ENCODE data around the gene ZSCAN5A.
"Not testable (repeated sequence)": the region's sequence is repeated elsewhere in the genome, so short reads cannot be mapped to it uniquely, and the experiment has no call there.

ZSCAN5A gene

DNA sequence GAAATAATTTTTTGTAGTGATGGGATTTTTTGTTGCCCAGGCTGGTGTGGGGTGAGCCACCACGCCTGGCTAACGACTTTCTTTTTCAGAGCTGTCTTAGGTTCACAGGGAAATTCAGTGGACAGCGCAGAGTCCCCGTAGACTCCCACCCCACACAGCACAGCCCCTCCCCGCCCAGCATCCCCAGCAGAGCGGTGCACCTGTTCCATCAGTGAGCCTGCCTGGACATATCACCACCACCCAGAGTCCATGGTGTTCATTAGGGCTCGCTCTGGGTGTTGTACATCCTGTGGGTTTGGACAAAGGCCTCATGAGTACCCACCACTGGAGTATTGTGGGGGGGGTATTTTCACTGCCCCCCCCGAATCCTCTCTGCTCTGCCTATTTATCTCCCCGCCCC is 104.6 kb downstream of the ZSCAN5A start:
- not testable (repeated sequence) for DNase-seq

DNA sequence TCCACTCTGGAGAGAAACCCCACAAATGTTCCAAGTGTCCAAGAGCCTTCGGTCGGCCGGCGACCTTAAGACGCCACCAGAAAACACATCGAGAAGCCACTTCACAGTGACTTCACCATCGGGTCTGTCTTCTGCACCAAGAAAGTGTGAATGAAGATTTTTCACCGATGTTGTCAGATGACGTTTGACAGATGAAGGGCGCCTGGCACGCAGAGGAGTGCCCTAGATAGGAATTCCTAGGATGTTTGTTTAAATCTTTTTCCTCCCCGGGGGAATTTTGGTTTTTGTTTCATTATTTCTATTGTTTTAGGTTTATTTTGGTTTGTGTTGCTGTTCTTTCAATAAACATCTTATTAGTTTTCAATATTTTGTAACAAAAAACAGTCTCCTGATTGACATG is 105.5 kb downstream of the ZSCAN5A start:
- no peak for DNase-seq

DNA sequence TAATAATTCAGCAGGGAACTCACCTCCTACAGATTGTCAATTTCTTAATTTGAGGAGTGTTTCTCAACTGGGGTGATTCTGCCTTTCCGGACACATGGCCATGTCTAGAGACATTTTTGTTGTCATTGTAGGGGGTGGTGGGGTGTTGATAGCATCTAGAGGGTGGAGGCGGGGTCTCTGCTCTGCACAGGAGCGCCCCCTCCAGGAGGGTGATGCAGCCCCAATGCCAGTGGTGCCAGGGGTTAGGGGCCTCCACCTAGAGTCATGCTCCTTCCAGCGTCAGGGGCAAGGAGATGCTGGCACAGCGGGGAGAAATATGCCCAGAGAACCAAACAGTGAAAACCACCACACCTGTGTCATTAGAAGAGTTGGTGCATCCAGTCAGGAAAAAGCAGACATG is 107.1 kb downstream of the ZSCAN5A start:
- not testable (repeated sequence) for DNase-seq

DNA sequence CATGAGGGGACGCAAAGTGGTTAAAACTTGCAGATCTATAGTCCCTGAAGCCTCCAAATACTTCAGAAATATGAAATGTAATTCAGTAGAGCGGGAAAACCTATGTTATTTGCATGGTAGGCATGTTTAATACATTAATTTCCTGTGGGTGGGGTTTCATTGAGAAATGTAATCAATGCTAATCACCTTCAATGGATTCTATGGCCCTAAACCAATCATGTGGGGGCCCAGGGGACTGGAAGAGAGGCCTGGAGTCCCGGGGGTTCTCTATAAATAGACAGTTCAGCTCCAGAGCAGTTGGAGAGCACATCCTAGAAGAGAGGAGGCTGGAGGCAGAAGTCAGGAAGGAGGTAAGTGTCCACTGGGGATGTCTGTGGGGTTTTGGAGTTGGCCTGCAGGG is 112.7 kb downstream of the ZSCAN5A start, which contains the start of gene ZSCAN5C:
TSS of gene ZSCAN5C (plus strand) at position 301 of the 400 bp plus-strand sequence. CDS start 3,641 bp downstream, outside the sequence.
- DNase-seq: no peak

DNA sequence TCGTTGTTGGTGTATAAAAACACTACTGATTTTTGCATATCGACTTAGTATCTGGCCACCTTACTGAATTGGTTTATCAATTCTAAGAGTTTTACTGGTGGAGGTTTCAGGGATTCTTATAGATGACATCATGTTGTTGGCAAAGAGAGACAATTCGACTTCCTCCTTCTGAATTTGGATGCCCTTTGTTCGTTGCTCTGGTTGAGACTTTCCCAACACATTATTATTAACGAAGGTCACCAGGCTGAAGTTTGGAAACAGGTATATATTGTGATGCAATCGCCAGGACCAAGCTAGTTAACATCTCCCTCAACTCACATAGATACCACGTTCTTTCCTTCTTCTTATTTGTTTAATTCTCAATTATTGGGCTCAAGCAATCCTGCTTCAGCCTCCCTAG is 115.0 kb downstream of the ZSCAN5A start:
- no peak for DNase-seq

DNA sequence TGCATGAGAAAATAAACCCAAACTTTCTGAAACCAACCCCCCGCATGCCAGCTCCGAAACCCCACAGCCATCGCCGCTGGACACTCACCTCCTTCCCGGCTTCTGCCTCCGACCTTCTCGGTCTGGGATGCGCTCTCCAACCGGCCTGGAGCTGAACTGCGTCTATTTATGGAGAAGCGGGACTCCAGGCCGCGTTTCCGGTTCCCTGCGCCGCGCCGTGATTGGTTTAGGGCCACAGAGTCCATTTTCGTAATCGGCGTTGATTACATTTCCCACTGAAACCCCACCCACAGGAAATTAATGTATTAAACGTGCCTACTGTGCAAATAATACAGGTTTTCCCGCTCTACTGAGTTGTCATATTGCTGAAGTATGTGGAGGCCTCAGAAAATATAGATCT is 117.0 kb downstream of the ZSCAN5A start, which contains the start of gene ZSCAN5B:
TSS of gene ZSCAN5B (minus strand) at position 138 of the 400 bp plus-strand sequence. CDS start 4,731 bp downstream, outside the sequence.
- not testable (repeated sequence) for DNase-seq

DNA sequence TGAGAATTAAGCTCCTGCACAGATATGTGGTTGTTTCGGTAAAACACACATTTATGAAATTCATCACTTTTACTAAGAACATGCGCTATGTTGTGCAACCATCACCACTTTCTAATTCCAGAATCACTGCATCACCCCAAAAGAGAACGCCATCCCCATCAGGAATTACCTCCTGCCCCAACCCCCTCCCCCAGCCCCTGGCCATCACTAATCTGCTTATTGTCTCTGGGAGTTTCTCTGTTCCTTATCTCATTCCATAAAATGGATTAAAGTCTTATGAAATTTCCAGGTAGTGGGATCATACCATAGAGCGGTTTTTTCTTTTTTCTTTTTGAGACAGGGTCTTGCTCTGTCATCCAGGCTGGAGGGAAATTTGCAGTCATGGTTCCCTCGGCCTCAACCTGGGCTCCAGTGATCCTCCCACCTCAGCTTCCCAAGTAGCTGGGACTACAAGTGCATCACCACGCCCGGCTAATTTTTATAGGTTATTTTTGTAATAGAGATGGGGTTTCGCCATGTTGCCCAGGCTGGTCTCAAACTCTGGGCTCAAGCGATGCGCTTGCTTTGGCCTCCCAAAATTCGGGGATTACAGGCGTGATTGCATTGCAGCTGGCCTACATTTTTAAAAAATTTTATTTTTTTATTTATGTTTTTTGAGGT is 120.5 kb downstream of the ZSCAN5A start:
- no peak for DNase-seq

DNA sequence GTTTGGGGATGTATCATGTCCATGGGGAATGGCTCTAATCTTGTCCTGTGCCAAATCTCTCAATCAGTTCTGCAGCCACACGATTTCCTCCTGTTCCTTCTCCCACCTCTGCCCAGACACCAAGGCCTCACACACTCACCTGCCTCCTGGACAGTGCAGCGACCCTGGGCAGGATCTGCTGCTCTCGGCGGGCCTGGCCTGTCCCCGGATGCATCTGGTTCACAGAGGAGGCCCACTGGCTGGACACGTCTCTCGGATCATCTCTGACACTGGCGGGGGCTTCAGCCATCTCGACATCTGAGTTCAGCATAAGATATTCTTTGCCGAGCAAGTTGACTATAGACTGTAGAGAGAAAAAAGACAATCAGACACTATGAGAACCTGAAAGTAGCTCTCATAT is 122.9 kb downstream of the ZSCAN5A start:
- DNase-seq: no peak

DNA sequence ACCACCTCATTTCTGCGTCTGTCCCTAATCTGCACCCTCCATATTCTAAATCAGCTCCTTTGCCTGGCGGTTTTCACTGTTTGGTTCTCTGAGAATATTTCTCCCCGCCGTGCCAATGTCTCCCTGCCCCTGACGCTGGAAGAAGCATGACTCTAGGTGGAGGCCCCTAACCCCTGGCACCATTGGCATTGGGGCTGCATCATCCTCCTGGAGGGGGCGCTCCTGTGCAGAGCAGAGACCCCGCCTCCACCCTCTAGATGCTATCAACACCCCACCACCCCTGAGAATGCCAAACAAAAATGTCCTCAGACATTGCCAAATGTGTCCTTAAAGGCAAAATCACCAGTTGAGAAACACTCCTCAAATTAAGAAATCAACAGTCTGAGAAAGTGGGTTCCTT is 123.5 kb downstream of the ZSCAN5A start:
- no peak for DNase-seq

DNA sequence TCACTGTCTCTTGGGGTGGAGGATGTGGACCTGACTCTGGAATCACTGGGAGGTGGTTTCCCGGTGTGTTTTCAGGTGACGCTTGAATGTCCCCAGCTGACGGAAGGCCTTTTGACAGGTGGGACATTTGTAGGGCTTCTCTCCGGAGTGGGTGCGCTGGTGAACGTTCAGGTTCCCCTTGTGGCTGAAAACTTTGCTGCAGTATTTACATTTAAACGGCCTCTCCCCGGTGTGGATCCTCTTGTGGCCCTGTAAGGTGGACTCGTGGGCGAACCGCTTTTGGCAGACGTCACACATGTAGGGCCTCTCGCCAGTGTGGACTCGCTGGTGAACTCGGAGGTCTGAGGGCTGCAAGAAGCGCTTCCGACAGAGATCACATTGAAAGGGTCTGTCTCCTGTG is 124.9 kb downstream of the ZSCAN5A start:
- no peak for DNase-seq

DNA sequence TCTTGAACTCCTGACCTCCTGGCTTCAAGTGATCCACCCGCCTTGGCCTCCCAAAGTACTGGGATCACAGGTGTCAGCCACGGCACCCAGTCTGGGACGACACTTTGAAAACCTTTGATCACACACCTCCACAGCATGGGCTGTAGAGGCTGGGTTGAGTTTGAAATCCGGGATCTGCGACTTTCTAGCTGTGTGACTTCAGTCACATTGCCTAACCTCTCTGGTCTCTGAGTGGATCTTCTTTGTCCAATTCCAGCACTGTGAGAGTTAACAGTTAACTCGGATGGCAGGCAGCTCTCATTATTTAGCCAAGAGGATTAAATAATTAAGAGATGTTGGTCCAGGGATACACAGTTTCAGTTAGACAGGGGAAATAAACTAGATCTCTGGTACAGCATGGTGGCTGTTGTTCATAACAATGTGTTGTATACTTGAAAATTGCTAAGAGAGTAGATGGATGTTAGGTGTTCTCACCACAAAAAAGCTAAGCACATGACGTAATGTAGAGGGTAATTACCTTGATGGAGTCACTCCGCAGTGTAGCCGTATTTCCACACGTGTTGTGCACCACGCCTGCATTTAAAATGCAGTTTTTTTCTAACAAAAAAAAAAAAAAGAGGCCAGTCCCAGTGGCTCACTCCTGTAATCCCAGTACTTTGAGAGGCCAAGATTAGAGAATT is 136.9 kb downstream of the ZSCAN5A start:
- no peak for DNase-seq

DNA sequence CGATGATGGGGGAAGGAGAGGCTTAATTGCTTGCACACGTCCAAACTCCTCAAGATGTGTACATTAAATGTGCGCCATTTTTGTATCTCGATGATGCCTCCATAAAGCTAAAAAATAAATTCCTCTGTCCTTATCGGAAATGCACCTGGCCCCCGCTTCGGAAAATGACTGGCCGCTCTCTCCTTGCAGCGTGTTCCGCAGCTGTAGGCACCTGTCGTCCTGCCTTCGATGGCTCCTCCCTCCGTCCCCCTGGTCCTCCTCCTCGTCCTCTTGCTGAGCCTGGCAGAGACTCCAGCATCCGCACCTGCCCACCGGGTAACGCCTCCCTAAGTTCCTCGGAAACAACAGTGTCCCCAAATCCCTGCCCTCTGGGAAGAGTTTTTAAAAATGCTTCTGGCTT is 137.8 kb downstream of the ZSCAN5A start:
- no peak for DNase-seq

DNA sequence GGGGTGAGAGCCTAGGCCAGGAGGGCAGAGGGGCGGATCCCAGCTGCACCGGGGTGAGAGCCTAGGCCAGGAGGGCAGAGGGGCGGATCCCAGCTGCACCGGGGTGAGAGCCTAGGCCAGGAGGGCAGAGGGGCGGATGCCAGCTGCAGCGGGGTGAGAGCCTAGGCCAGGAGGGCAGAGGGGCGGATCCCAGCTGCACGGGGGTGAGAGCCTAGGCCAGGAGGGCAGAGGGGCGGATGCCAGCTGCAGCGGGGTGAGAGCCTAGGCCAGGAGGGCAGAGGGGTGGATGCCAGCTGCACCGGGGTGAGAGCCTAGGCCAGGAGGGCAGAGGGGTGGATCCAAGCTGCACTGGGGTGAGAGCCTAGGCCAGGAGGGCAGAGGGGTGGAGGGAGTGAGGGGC is 138.3 kb downstream of the ZSCAN5A start:
- not testable (repeated sequence) for DNase-seq

DNA sequence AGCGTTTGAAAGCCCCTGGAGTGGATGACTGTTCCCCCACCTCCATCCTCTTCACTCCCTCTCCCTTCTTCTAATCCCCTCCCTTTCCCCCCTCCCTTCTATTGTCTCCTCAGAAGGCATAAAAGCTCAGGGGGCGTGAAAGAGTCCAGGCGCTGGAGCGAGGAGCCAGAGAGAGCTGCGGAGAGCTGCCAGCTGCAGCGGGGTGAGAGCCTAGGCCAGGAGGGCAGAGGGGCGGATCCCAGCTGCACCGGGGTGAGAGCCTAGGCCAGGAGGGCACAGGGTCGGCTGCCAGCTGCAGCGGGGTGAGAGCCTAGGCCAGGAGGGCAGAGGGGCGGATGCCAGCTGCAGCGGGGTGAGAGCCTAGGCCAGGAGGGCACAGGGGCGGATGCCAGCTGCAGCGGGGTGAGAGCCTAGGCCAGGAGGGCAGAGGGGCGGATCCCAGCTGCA is 138.8 kb downstream of the ZSCAN5A start, which contains the start of gene GALP:
TSS of gene GALP (plus strand) at position 148 of the 447 bp plus-strand sequence. CDS start 1,101 bp downstream, outside the sequence.
- not testable (repeated sequence) for DNase-seq

DNA sequence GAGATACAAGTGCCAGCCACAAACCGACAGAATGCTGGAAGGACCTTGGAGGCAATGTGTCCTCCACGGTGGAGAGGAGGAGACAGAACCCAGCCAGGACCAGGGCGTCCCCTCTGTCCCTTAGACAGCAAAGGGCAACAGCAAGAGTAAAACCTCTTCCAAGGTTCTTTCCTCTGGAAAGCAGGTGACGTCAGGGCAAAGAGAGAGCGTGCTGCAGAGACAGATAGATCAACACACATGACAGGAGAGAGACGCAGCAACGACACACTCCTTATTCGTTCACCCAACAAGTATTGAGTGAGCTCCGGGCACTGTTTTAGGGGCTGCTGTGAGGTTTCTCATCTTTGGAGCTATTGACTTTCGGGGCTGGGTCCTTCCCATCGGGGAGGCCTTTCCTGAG is 140.1 kb downstream of the ZSCAN5A start:
- no peak for DNase-seq

DNA sequence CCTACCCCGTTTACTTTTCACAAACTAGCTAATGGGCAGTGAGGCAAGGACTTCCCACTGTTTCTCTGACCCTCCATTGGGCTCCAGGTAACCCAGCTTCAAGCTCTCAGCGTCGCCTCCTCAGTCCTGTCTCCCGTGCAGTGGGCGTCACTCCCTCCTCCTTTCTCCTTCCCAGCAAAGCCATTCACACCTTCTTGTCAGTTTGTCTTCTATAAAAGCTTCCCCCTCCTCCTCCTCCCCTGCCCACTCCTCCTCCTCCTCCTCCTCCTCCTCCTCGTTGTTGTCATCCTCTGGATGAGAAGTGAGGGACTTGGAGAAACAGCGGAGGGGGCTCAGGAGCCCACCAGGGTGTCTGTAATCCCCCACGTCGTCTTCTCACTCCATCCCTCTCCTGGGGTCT is 140.6 kb downstream of the ZSCAN5A start:
- no peak for DNase-seq
